Endothelial cell of umbilical vein (primary cell): ENCODE results near the gene IRX3. TPM values are rescaled to one million over a fixed set of nuclear protein-coding genes. Genes with fewer than 3 reads are reported as not detected.

Experiments used
- BruUV-seq: library from RNA; stranded (reverse); fragments of 400-500 nt; replicated peaks from 2 replicates; lab custom pipeline; 2021; lab: Mats Ljungman, UMichigan
- CTCF ChIA-PET: fragments of 300-600, 350-600 bp; sonication (Branson Sonifier 250); formaldehyde crosslinking; loops from one replicate; lab custom pipeline; 2021; ENCODE audit warnings: antibody characterized with exemption, inconsistent platforms; lab: Charles Lee
- POLR2A ChIA-PET: fragments of 300-600, 350-600 bp; sonication (Branson Sonifier 250); formaldehyde crosslinking; loops from one replicate; lab custom pipeline; 2021; ENCODE audit warnings: antibody characterized with exemption, inconsistent platforms; lab: Charles Lee
- DNase-seq: peaks from one replicate; pipeline ENCODE4 v3.0.0-alpha.2; 2011; ENCODE audit warnings: low read depth, low spot score
- FAIRE-seq: peaks from 2 replicates; lab custom pipeline; 2011; peaks lifted over from hg19 to GRCh38; lab: Jason Lieb, UNC
- H2AFZ ChIP-seq: 2 replicates; pipeline ENCODE4 v1.6.0; 2012; ENCODE audit warnings: low read depth, low read length, control low read depth, inconsistent platforms
- H3K27ac ChIP-seq: 2 replicates; pipeline ENCODE4 v1.5.1; 2011; ENCODE audit warnings: low read depth, mild to moderate bottlenecking, control low read depth, low read length, moderate library complexity; ENCODE audit not compliant: insufficient read depth
- H3K27me3 ChIP-seq, 2 experiments: 2 replicates each; pipeline versions ENCODE4 v1.6.0 to v1.6.1; 2011; ENCODE audit warnings: low read length in 2 of 2, mixed read lengths in 1 of 2; ENCODE audit not compliant: control insufficient read depth in 2 of 2, insufficient read depth in 2 of 2
- H3K36me3 ChIP-seq, 2 experiments: 2 replicates in 1 of 2; 3 replicates in 1 of 2; pipeline ENCODE4 v1.5.1; 2011; ENCODE audit warnings: low read length in 2 of 2, mild to moderate bottlenecking in 1 of 2, moderate library complexity in 1 of 2; ENCODE audit not compliant: control insufficient read depth in 2 of 2, insufficient read depth in 2 of 2; ENCODE audit errors: extremely low read depth in 1 of 2
- H3K4me1 ChIP-seq: 3 replicates; pipeline ENCODE4 v1.5.1; 2011; ENCODE audit warnings: mild to moderate bottlenecking, low read length; ENCODE audit not compliant: control insufficient read depth, insufficient read depth; ENCODE audit errors: extremely low read depth
- H3K4me2 ChIP-seq: 2 replicates; pipeline ENCODE4 v1.6.1; 2011; ENCODE audit warnings: low read length, control low read depth, mixed read lengths; ENCODE audit not compliant: insufficient read depth
- H3K4me3 ChIP-seq, 3 experiments: fragments of 200-600 bp in 1 of 3; sonication (generic), shearing (Covaris generic) in 1 of 3; replicated peaks in 1 of 3; 2 replicates each; pipeline ENCODE4 v1.5.1; 2011 to 2016; ENCODE audit warnings: control low read depth in 3 of 3, low read length in 3 of 3, mild to moderate bottlenecking in 2 of 3, inconsistent platforms in 1 of 3, low read depth in 1 of 3, moderate library complexity in 1 of 3; ENCODE audit not compliant: insufficient read depth in 1 of 3
- H3K79me2 ChIP-seq: 2 replicates; pipeline ENCODE4 v1.6.0; 2012; ENCODE audit warnings: low read length, inconsistent platforms; ENCODE audit not compliant: control insufficient read depth, insufficient read depth
- H3K9ac ChIP-seq: replicated peaks from 2 replicates; pipeline ENCODE3; 2011; ENCODE audit warnings: low read length, control low read depth; ENCODE audit not compliant: insufficient read depth; ENCODE audit errors: extremely low read depth
- H3K9me1 ChIP-seq: replicated peaks from 3 replicates; pipeline ENCODE4 v1.6.0; 2011; ENCODE audit warnings: mild to moderate bottlenecking, low read length; ENCODE audit not compliant: control insufficient read depth, insufficient read depth; ENCODE audit errors: extremely low read depth
- H3K9me3 ChIP-seq: replicated peaks from 2 replicates; pipeline ENCODE4 v1.5.1; 2012; ENCODE audit warnings: low read length, inconsistent platforms; ENCODE audit not compliant: control insufficient read depth, insufficient read depth
- H4K20me1 ChIP-seq: replicated peaks from 2 replicates; pipeline ENCODE3; 2011; ENCODE audit warnings: mild to moderate bottlenecking, low read length; ENCODE audit not compliant: control insufficient read depth, insufficient read depth; ENCODE audit errors: extremely low read depth
- EZH2 ChIP-seq: IDR thresholded peaks from 2 replicates; pipeline ENCODE4 v1.6.1; 2012; ENCODE audit warnings: borderline replicate concordance, low read depth, mild to moderate bottlenecking, moderate library complexity, low read length, inconsistent platforms; ENCODE audit not compliant: severe bottlenecking
- FOS ChIP-seq: IDR thresholded peaks from 2 replicates; pipeline ENCODE4 v1.6.1; 2011; ENCODE audit warnings: mild to moderate bottlenecking, low read length, moderate library complexity, borderline replicate concordance; ENCODE audit not compliant: insufficient read depth
- GATA2 ChIP-seq: IDR thresholded peaks from 2 replicates; pipeline ENCODE4 v1.7.0; 2011; ENCODE audit warnings: low read depth, mild to moderate bottlenecking, moderate library complexity, mixed read lengths, low read length; ENCODE audit not compliant: insufficient read length, insufficient read depth
- JUN ChIP-seq: IDR thresholded peaks from 2 replicates; pipeline ENCODE4 v1.6.1; 2011; ENCODE audit warnings: borderline replicate concordance, low read depth; ENCODE audit not compliant: insufficient read length, insufficient read depth
- MYC ChIP-seq: IDR thresholded peaks from one replicate; pipeline ENCODE4 v1.6.1; 2011; ENCODE audit warnings: mild to moderate bottlenecking, low read depth, low read length
- POLR2A ChIP-seq: IDR thresholded peaks from 2 replicates; pipeline ENCODE4 v1.6.1; 2012; ENCODE audit warnings: low read depth, mild to moderate bottlenecking, control low read depth, low read length
- POLR2AphosphoS5 ChIP-seq: IDR thresholded peaks from 2 replicates; pipeline ENCODE4 v1.6.1; 2012; ENCODE audit warnings: low read depth, mild to moderate bottlenecking, control low read depth, low read length, moderate library complexity; ENCODE audit not compliant: insufficient read depth
- dilution Hi-C: fragments of 300-500 bp; cut with MboI; formaldehyde crosslinking; loops from one replicate; pipeline ENCODE4 v1.15.0; 2019; ENCODE audit warnings: low sequenced_read_pairs; ENCODE audit not compliant: extremely low pct_ligation_motif_present
- intact Hi-C: fragments of 100-400 bp; cut with micrococcal nuclease; formaldehyde crosslinking; loops from one replicate; pipeline ENCODE4 v1.10.0; 2022
- polyA plus RNA-seq, 4 experiments: library from polyadenylated mRNA; depleted of rRNA in 3 of 4; stranded (reverse) in 3 of 4; unstranded in 1 of 4; fragments of >200 nt; gene quantifications; 2 replicates each; pipeline versions ENCODE4 v1.2.1 to v1.2.3, GENCODE V29; 2011 to 2012; ENCODE audit warnings: missing spikeins in 1 of 4
- total RNA-seq: library from RNA; stranded (reverse); gene quantifications from 2 replicates; pipeline ENCODE4 v1.2.3, GENCODE V29; 2021
- TF ChIP-seq, protein P1 (sequence below): IDR thresholded peaks from 2 replicates; pipeline ENCODE4 v1.6.1; 2011; ENCODE audit not compliant: insufficient read depth, insufficient read length
- TF ChIP-seq, protein P2 (sequence below), 2 donors: IDR thresholded peaks; 1 replicate in 1 of 2; 2 replicates in 1 of 2; pipeline ENCODE4 v1.5.1; 2011; ENCODE audit warnings: low read length in 2 of 2, mild to moderate bottlenecking in 2 of 2, moderate library complexity in 2 of 2, control low read depth in 1 of 2, inconsistent platforms in 1 of 2, low read depth in 1 of 2; ENCODE audit not compliant: insufficient read depth in 1 of 2; ENCODE audit errors: extremely low read depth in 1 of 2

Gene IRX3
- total and polyA plus RNA-seq, 2 donors (not counting 3 experiments of a cell fraction or from before 2014, with no cell fraction given), result not detected

DNA sequence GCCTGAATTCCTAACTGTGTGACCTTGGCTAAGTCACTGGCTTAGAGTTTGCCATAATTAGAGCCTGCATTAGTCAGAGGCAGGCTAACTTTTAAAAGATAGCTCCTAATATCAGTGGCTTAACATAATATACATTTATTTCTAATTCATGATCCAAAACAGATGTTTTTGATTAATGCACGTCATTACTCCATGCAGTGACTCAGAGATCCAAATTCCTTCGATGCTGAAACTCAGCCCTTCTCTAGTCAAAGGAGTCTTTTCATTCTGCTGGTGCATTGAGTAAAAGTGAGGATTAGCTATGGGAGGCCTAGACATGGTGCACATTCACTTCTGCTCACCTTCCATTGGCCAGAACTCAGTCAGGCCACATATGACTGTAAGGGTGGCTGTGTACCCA lies 49.8 kb downstream of the IRX3 start:
- ChIA-PET CTCF (no interaction called here), POLR2A (no interaction called here)
- Histone ChIP-seq H3K36me3 (no peaks in the 10 kb centered on the region), H3K9me1 (no peaks in the 10 kb centered on the region), H3K4me1 (no peaks in the 10 kb centered on the region), H3K79me2 (no peaks in the 10 kb centered on the region), H4K20me1 (no peaks in the 10 kb centered on the region), H3K9me3 (no peaks in the 10 kb centered on the region), H3K9ac (no peak overlapping the region), H3K4me2 (no peak overlapping the region), H3K27me3 (no peaks in the 10 kb centered on the region), H3K27ac (no peak overlapping the region), H3K4me3 (no peak overlapping the region), H2AFZ (no peak overlapping the region)
- TF ChIP-seq MYC (no peak), POLR2A (no peak), JUN (no peak)
- TF ChIP-seq, protein P1, sequence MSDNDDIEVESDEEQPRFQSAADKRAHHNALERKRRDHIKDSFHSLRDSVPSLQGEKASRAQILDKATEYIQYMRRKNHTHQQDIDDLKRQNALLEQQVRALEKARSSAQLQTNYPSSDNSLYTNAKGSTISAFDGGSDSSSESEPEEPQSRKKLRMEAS, result no peak
- TF ChIP-seq, protein P2, sequence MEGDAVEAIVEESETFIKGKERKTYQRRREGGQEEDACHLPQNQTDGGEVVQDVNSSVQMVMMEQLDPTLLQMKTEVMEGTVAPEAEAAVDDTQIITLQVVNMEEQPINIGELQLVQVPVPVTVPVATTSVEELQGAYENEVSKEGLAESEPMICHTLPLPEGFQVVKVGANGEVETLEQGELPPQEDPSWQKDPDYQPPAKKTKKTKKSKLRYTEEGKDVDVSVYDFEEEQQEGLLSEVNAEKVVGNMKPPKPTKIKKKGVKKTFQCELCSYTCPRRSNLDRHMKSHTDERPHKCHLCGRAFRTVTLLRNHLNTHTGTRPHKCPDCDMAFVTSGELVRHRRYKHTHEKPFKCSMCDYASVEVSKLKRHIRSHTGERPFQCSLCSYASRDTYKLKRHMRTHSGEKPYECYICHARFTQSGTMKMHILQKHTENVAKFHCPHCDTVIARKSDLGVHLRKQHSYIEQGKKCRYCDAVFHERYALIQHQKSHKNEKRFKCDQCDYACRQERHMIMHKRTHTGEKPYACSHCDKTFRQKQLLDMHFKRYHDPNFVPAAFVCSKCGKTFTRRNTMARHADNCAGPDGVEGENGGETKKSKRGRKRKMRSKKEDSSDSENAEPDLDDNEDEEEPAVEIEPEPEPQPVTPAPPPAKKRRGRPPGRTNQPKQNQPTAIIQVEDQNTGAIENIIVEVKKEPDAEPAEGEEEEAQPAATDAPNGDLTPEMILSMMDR (IDR thresholded peaks at IDR 0.05; ENCODE audit: extremely low read depth in 1 of 2, insufficient read depth in 1 of 2, low read depth in 1 of 2, low read length in 2 of 2), result no peak
- intact Hi-C loops (no loop called here), dilution Hi-C loops (no loop called here)
- no peak for DNase-seq
- no peak for FAIRE-seq
- BruUV-seq, result no TSS peak

DNA sequence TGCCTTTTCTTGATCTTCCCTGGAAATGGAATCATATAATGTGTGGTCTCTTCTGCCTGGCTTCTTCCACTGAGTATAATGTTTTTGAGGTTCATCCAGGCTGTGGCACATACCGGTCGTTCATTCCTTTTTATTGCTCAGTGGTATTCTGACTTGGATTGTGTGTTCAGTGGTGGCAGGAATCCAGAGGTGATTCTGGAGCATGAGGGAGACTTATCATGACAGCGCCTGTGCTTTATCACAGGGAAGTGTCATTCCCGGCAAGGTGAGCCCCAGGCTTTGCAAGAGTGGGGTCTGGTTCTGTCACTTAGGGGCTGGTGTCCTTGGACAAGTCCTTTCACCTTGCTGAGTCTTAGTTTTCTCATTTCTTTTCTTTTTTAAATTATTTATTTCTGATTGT lies 53.0 kb downstream of the IRX3 start:
- TF ChIP-seq POLR2AphosphoS5 (no peak), POLR2A (no peak), JUN (no peak), MYC (no peak), GATA2 (no peak), FOS (no peak), EZH2 (no peak)
- TF ChIP-seq, protein P2 (IDR thresholded peaks at IDR 0.05; ENCODE audit: extremely low read depth in 1 of 2, insufficient read depth in 1 of 2, low read depth in 1 of 2, low read length in 2 of 2), result no peak
- TF ChIP-seq, protein P1, result no peak
- ChIA-PET POLR2A (no interaction called here), CTCF (no interaction called here)
- no peaks in the 10 kb centered on the region for H3K9me1 ChIP-seq
- BruUV-seq, result no TSS peak
- no peak overlapping the region for H2AFZ ChIP-seq
- no peaks in the 10 kb centered on the region for H3K36me3 ChIP-seq
- no peaks in the 10 kb centered on the region for H3K9me3 ChIP-seq
- no peaks in the 10 kb centered on the region for H3K27me3 ChIP-seq
- H3K4me2 ChIP-seq, result no peak overlapping the region
- dilution Hi-C loops, result no loop called here
- H3K9ac ChIP-seq, result no peak overlapping the region
- H4K20me1 ChIP-seq, result no peaks in the 10 kb centered on the region
- FAIRE-seq, result no peak
- no peak overlapping the region for H3K4me3 ChIP-seq
- DNase-seq, result no peak
- intact Hi-C loops, result no loop called here
- no peak overlapping the region for H3K27ac ChIP-seq
- H3K79me2 ChIP-seq, result no peaks in the 10 kb centered on the region
- no peaks in the 10 kb centered on the region for H3K4me1 ChIP-seq
